HepG2 (cell line): Measurements from ENCODE around the gene ZKSCAN5. TPM values are rescaled to one million over a fixed set of nuclear protein-coding genes. Genes with fewer than 3 reads are reported as not detected.

ENCODE experiments used
- HNF4A ChIP-seq: sonication (generic); formaldehyde crosslinking; IDR thresholded peaks from 2 replicates; pipeline ENCODE4 v1.4.0; 2020; ENCODE audit warnings: missing genetic modification reagents
- MAZ ChIP-seq, 2 experiments: sonication (generic) in 1 of 2; formaldehyde crosslinking in 1 of 2; IDR thresholded peaks; 2 replicates each; pipeline versions ENCODE4 v1.5.0 to v1.6.1; 2012 to 2020; ENCODE audit warnings: low read depth in 2 of 2, mild to moderate bottlenecking in 2 of 2, borderline replicate concordance in 1 of 2, improper control_type of control experiment in 1 of 2, low read length in 1 of 2, missing genetic modification reagents in 1 of 2, moderate library complexity in 1 of 2
- NR2F2 ChIP-seq: IDR thresholded peaks from 2 replicates; pipeline ENCODE4 v1.6.1; 2012; ENCODE audit warnings: low read depth, inconsistent platforms, borderline replicate concordance
- RCOR2 ChIP-seq: IDR thresholded peaks from 2 replicates; pipeline ENCODE4 v1.6.1; 2016; ENCODE audit warnings: missing biosample characterization, missing genetic modification reagents
- RXRB ChIP-seq: IDR thresholded peaks from 2 replicates; pipeline ENCODE4 v1.6.1; 2016; ENCODE audit warnings: borderline replicate concordance, missing genetic modification reagents, missing compliant biosample characterization
- SAP130 ChIP-seq: IDR thresholded peaks from 2 replicates; pipeline ENCODE4 v1.6.1; 2016; ENCODE audit warnings: low read depth
- SP1 ChIP-seq, 2 experiments: fragments of 450-650 bp in 1 of 2; sonication (generic) in 1 of 2; formaldehyde crosslinking in 1 of 2; IDR thresholded peaks; 2 replicates each; pipeline versions ENCODE4 v1.4.0 to v1.6.1; 2016 to 2020; ENCODE audit warnings: missing genetic modification reagents in 1 of 2
- SSRP1 ChIP-seq: IDR thresholded peaks from 2 replicates; pipeline ENCODE4 v1.6.1; 2016; ENCODE audit warnings: control low read depth
- THAP8 ChIP-seq: sonication (generic); formaldehyde crosslinking; IDR thresholded peaks from 2 replicates; pipeline ENCODE4 v1.5.1; 2020; ENCODE audit warnings: missing genetic modification reagents, mild to moderate bottlenecking, borderline replicate concordance
- ZHX2 ChIP-seq, 2 experiments: sonication (generic) in 1 of 2; formaldehyde crosslinking in 1 of 2; IDR thresholded peaks; 2 replicates each; pipeline versions ENCODE4 v1.6.1 to v1.9.0; 2014 to 2022; ENCODE audit warnings: antibody characterized with exemption in 1 of 2, borderline replicate concordance in 1 of 2, inconsistent platforms in 1 of 2, low read depth in 1 of 2, missing genetic modification reagents in 1 of 2
- ZKSCAN1 ChIP-seq: fragments of 150-350 bp; IDR thresholded peaks from 2 replicates; pipeline ENCODE4 v1.6.1; 2014; ENCODE audit warnings: low read length
- polyA plus RNA-seq, 8 experiments: library from polyadenylated mRNA; depleted of rRNA in 3 of 8; stranded (reverse) in 7 of 8; unstranded in 1 of 8; fragments of >200 nt; fragmentation: Illumina TruSeq in 4 of 8; extraction: Trizol in 4 of 8; gene quantifications; 2 replicates each; pipeline versions ENCODE4 v1.2.1 to v1.2.3, GENCODE V29; 2011 to 2016; ENCODE audit warnings: low read depth in 4 of 8, missing spikeins in 1 of 8, mixed read lengths in 1 of 8; ENCODE audit not compliant: insufficient read depth in 1 of 8
- total RNA-seq, 5 experiments: library from RNA; depleted of rRNA; stranded (reverse); fragments of >200 nt; fragmentation: Illumina TruSeq; extraction: Trizol; gene quantifications; 2 replicates each; pipeline ENCODE4 v1.2.3, GENCODE V29; 2016; ENCODE audit warnings: low read depth in 1 of 5
- TF ChIP-seq, protein P1 (sequence below): sonication (generic); formaldehyde crosslinking; IDR thresholded peaks from 2 replicates; pipeline ENCODE4 v1.4.0; 2020; ENCODE audit warnings: missing genetic modification reagents, low read depth, mild to moderate bottlenecking, borderline replicate concordance
- TF ChIP-seq, protein P2 (sequence below): sonication (generic); formaldehyde crosslinking; IDR thresholded peaks from 2 replicates; pipeline ENCODE4 v1.4.0; 2020; ENCODE audit warnings: mild to moderate bottlenecking, missing genetic modification reagents
- TF ChIP-seq, protein P3 (sequence below): sonication (generic); formaldehyde crosslinking; IDR thresholded peaks from 2 replicates; pipeline ENCODE4 v1.5.0; 2020; ENCODE audit warnings: mild to moderate bottlenecking, missing genetic modification reagents

ZKSCAN5 gene
- total and polyA plus RNA-seq, 2 of the 13 experiments (the other 11 are each of a cell fraction or from before 2014, with no cell fraction given) = 5.5 to 11.7 TPM

GRCh38 chr7:99499721-99500636 lies 4.5 kb upstream of the ZKSCAN5 start, which contains the start of gene ZNF394 (continued):
- TF ChIP-seq NR2F2 (no peak; the same call in 1 of the 2 replicates), HNF4A (CRISPR knock-in tag) (peak; percentile 31), ZHX2 (IDR thresholded peaks at IDR 0.05; ENCODE audit: low read depth) (peak; percentile 97), ZHX2 (CRISPR knock-in tag; IDR thresholded peaks at IDR 0.05; ENCODE audit: borderline replicate concordance) (no peak), SP1 (IDR thresholded peaks at IDR 0.05) (no peak), SP1 (CRISPR knock-in tag; IDR thresholded peaks at IDR 0.05) (peak; percentile 56; the same call in 1 of the 2 replicates), RCOR2 (no peak), SAP130 (peak; percentile 98), SSRP1 (CRISPR knock-in tag) (0 out of 2 replicates have a peak, but pooled peaks have one; percentile 51), ZKSCAN1 (no peak), RXRB (CRISPR knock-in tag) (peak; percentile 61; the same call in 1 of the 2 replicates), MAZ (IDR thresholded peaks at IDR 0.05; ENCODE audit: borderline replicate concordance, low read depth, low read length) (no peak), MAZ (CRISPR knock-in tag; IDR thresholded peaks at IDR 0.05; ENCODE audit: low read depth) (peak; percentile 93), THAP8 (no peak)
- TF ChIP-seq, protein P1, sequence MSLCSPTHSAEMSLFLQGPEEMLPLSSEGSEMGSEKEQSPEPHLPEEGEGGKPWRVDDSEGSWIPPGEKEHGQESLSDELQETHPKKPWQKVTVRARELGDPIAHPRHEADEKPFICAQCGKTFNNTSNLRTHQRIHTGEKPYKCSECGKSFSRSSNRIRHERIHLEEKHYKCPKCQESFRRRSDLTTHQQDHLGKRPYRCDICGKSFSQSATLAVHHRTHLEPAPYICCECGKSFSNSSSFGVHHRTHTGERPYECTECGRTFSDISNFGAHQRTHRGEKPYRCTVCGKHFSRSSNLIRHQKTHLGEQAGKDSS (CRISPR knock-in tag) = no peak
- TF ChIP-seq, protein P2, sequence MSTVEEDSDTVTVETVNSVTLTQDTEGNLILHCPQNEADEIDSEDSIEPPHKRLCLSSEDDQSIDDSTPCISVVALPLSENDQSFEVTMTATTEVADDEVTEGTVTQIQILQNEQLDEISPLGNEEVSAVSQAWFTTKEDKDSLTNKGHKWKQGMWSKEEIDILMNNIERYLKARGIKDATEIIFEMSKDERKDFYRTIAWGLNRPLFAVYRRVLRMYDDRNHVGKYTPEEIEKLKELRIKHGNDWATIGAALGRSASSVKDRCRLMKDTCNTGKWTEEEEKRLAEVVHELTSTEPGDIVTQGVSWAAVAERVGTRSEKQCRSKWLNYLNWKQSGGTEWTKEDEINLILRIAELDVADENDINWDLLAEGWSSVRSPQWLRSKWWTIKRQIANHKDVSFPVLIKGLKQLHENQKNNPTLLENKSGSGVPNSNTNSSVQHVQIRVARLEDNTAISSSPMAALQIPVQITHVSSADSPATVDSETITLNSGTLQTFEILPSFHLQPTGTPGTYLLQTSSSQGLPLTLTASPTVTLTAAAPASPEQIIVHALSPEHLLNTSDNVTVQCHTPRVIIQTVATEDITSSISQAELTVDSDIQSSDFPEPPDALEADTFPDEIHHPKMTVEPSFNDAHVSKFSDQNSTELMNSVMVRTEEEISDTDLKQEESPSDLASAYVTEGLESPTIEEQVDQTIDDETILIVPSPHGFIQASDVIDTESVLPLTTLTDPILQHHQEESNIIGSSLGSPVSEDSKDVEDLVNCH = no peak
- TF ChIP-seq, protein P3, sequence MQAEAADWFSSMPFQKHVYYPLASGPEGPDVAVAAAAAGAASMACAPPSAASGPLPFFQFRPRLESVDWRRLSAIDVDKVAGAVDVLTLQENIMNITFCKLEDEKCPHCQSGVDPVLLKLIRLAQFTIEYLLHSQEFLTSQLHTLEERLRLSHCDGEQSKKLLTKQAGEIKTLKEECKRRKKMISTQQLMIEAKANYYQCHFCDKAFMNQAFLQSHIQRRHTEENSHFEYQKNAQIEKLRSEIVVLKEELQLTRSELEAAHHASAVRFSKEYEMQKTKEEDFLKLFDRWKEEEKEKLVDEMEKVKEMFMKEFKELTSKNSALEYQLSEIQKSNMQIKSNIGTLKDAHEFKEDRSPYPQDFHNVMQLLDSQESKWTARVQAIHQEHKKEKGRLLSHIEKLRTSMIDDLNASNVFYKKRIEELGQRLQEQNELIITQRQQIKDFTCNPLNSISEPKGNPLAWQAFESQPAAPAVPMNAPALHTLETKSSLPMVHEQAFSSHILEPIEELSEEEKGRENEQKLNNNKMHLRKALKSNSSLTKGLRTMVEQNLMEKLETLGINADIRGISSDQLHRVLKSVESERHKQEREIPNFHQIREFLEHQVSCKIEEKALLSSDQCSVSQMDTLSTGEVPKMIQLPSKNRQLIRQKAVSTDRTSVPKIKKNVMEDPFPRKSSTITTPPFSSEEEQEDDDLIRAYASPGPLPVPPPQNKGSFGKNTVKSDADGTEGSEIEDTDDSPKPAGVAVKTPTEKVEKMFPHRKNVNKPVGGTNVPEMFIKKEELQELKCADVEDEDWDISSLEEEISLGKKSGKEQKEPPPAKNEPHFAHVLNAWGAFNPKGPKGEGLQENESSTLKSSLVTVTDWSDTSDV (CRISPR knock-in tag) = no peak
